Ishikawa (cell line): ENCODE results near the gene CALCR.

Experiments
- CEBPB ChIP-seq: IDR thresholded peaks from 2 replicates; pipeline ENCODE4 v1.6.1; 2012
- CREB1 ChIP-seq: IDR thresholded peaks from 2 replicates; pipeline ENCODE4 v1.6.1; 2012; ENCODE audit warnings: low read depth
- EGR1 ChIP-seq: IDR thresholded peaks from 2 replicates; pipeline ENCODE4 v1.6.1; 2012
- EP300 ChIP-seq: IDR thresholded peaks from 2 replicates; pipeline ENCODE4 v1.6.1; 2012; ENCODE audit warnings: borderline replicate concordance
- FOXM1 ChIP-seq: IDR thresholded peaks from 2 replicates; pipeline ENCODE4 v1.6.1; 2012; ENCODE audit warnings: low read depth, borderline replicate concordance
- NFIC ChIP-seq: IDR thresholded peaks from 2 replicates; pipeline ENCODE4 v1.6.1; 2012
- RAD21 ChIP-seq: IDR thresholded peaks from 2 replicates; pipeline ENCODE4 v1.6.1; 2012; ENCODE audit warnings: low read depth
- TAF1 ChIP-seq: IDR thresholded peaks from 2 replicates; pipeline ENCODE4 v1.6.1; 2012; ENCODE audit warnings: low read depth, mild to moderate bottlenecking
- TCF12 ChIP-seq: IDR thresholded peaks from 2 replicates; pipeline ENCODE4 v1.6.1; 2012; ENCODE audit warnings: low read depth
- TEAD4 ChIP-seq: IDR thresholded peaks from 2 replicates; pipeline ENCODE4 v1.6.1; 2012
- YY1 ChIP-seq: IDR thresholded peaks from 2 replicates; pipeline ENCODE4 v1.6.1; 2012; ENCODE audit warnings: low read depth
- ZBTB7A ChIP-seq: IDR thresholded peaks from 2 replicates; pipeline ENCODE4 v1.6.1; 2012; ENCODE audit warnings: low read depth
- TF ChIP-seq, protein P1 (sequence below): IDR thresholded peaks from 2 replicates; pipeline ENCODE4 v1.6.1; 2012
- TF ChIP-seq, protein P2 (sequence below): IDR thresholded peaks from 2 replicates; pipeline ENCODE4 v1.6.1; 2012; ENCODE audit warnings: low read depth, mild to moderate bottlenecking
- TF ChIP-seq, protein P3 (sequence below): IDR thresholded peaks from 2 replicates; pipeline ENCODE4 v1.6.1; 2012

Gene CALCR

DNA sequence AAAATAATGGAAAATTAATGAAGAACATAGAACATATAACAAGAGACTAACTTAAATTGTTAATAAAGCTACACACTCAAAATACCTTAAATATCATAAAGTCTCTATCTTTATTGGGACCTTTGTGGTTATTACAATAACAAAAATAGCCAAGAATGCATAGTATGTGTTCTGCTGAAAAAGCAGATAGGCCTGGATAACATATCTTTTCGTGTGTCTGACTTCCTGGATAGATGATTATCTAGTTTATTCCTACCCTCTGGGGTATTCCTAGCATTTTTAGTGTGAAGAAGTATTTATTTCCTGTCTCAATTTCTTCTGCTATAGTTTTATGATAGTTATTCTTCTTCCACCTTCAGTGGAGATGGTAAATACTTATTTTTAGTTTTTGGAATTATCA lies 36.5 kb downstream of the CALCR start:
- TF ChIP-seq TAF1 (no peak), TEAD4 (no peak)

DNA sequence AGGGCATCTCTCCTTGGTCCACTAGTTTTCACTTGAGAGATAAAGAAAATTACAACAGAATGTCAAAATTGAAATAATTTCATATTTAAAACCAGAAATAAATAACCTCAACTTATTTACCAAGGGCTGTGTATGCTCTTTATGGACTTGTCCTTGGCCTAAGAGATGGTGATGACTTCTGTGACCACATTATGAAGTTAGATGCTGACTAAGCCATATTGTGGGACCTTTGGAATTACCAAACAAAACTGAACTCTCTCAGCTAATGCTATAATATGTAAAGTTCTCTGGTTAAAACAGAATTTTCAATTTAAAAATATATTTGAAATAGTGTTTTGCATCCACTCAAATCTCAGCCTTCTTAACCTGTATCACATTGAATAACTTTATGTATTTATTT lies 38.9 kb downstream of the CALCR start:
- TF ChIP-seq, protein P1, sequence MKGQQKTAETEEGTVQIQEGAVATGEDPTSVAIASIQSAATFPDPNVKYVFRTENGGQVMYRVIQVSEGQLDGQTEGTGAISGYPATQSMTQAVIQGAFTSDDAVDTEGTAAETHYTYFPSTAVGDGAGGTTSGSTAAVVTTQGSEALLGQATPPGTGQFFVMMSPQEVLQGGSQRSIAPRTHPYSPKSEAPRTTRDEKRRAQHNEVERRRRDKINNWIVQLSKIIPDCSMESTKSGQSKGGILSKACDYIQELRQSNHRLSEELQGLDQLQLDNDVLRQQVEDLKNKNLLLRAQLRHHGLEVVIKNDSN, result no peak
- no peak for TF ChIP-seq TEAD4

DNA sequence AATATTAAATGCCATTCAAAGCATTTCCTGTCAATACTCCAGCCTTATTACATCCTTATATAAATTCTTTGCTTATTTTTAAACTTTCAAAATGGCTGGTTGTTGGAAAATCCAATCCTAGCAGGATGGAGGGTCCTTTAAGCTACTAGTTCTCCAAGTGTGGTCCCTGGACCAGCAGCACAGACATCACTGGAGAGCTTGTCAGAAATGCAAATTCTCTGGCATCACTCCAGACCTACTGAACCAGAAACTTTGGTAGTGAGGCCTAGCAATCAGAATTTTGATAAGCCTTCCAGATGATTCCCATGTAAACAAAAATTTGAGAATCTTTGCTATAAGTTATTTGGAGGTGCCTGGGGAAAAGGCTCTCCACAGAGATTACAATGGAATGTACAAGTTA lies 43.8 kb downstream of the CALCR start:
- TF ChIP-seq ZBTB7A (no peak), FOXM1 (no peak), EGR1 (no peak), EP300 (no peak), NFIC (no peak), CREB1 (no peak), TEAD4 (no peak), RAD21 (no peak), TCF12 (no peak), YY1 (no peak), CEBPB (no peak), TAF1 (no peak)
- TF ChIP-seq, protein P2, sequence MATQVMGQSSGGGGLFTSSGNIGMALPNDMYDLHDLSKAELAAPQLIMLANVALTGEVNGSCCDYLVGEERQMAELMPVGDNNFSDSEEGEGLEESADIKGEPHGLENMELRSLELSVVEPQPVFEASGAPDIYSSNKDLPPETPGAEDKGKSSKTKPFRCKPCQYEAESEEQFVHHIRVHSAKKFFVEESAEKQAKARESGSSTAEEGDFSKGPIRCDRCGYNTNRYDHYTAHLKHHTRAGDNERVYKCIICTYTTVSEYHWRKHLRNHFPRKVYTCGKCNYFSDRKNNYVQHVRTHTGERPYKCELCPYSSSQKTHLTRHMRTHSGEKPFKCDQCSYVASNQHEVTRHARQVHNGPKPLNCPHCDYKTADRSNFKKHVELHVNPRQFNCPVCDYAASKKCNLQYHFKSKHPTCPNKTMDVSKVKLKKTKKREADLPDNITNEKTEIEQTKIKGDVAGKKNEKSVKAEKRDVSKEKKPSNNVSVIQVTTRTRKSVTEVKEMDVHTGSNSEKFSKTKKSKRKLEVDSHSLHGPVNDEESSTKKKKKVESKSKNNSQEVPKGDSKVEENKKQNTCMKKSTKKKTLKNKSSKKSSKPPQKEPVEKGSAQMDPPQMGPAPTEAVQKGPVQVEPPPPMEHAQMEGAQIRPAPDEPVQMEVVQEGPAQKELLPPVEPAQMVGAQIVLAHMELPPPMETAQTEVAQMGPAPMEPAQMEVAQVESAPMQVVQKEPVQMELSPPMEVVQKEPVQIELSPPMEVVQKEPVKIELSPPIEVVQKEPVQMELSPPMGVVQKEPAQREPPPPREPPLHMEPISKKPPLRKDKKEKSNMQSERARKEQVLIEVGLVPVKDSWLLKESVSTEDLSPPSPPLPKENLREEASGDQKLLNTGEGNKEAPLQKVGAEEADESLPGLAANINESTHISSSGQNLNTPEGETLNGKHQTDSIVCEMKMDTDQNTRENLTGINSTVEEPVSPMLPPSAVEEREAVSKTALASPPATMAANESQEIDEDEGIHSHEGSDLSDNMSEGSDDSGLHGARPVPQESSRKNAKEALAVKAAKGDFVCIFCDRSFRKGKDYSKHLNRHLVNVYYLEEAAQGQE, result no peak
- TF ChIP-seq, protein P1, result no peak
- TF ChIP-seq, protein P3, sequence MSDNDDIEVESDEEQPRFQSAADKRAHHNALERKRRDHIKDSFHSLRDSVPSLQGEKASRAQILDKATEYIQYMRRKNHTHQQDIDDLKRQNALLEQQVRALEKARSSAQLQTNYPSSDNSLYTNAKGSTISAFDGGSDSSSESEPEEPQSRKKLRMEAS, result no peak

DNA sequence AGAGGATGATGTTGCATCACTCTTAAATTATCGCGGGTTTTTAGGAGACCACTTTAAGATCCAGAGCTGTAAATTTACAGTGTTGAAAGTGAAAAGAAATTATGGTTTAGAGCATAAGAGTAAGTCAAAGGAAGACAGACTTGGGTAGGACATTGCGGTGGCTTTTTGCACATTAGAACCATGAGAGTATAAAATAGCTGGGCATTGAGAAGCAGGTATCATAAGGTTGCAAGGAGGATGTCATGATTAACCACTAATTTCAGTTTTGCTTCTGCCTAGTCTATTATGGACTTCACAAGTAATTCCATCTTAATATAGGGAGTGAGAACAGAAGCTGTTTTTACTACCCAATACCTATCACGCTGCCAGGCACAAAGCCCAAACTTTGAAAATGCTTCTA lies 57.7 kb downstream of the CALCR start:
- no peak for TF ChIP-seq CREB1
- TF ChIP-seq, protein P1, result no peak
- TF ChIP-seq, protein P2, result no peak
- TF ChIP-seq YY1, result no peak
- TF ChIP-seq EGR1, result no peak
- no peak for TF ChIP-seq RAD21
- TF ChIP-seq ZBTB7A, result no peak
- TF ChIP-seq TAF1, result no peak
- no peak for TF ChIP-seq NFIC
- no peak for TF ChIP-seq CEBPB
- TF ChIP-seq EP300, result no peak
- no peak for TF ChIP-seq TCF12
- no peak for TF ChIP-seq TEAD4
- TF ChIP-seq, protein P3, result no peak
- no peak for TF ChIP-seq FOXM1

DNA sequence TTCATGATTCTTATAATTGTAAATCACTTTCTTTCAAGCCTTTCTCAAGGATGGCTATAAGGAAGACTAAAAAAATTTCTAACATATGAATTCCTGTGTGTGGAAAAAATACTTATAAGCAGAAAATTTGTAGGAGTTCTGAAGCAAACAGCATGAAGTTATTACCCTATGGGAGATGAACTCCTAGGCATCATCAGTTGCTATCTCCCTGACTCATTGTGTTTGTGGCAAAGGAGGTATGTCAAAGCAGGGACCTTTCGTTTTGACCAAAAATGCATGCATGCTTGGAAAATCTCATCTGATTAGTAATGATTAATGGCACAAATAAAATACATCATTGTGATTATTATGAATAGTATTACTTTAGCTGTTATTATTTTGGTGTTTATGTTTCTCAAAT lies 59.4 kb downstream of the CALCR start:
- TF ChIP-seq FOXM1 (no peak), EP300 (no peak), CREB1 (no peak), YY1 (no peak), NFIC (no peak), TCF12 (no peak), RAD21 (no peak), CEBPB (no peak), ZBTB7A (no peak), EGR1 (no peak), TAF1 (no peak), TEAD4 (no peak)
- TF ChIP-seq, protein P2, result no peak
- TF ChIP-seq, protein P1, result no peak
- TF ChIP-seq, protein P3, result no peak
